ENCODE measurements around the gene SERPINB5. TPM values are rescaled to one million over a fixed set of nuclear protein-coding genes. Genes with fewer than 3 reads are reported as not detected.
"Not testable (repeated sequence)": the region's sequence is repeated elsewhere in the genome, so short reads cannot be mapped to it uniquely, and the experiment has no call there.

SERPINB5 gene
- polyA plus RNA-seq, 2 of the 4 experiments (the other 2 are of a cell fraction), result 0.08 to 0.12 TPM

- no peak for TF ChIP-seq HDAC2 (IDR thresholded peaks at IDR 0.05)
- TF ChIP-seq ZC3H11A (IDR thresholded peaks at IDR 0.05), result no peak
- no peak for TF ChIP-seq POLR2A (IDR thresholded peaks at IDR 0.05; ENCODE audit: low read length)
- no peak for TF ChIP-seq FOXS1 (CRISPR knock-in tag; IDR thresholded peaks at IDR 0.05)
- TF ChIP-seq CHD2 (IDR thresholded peaks at IDR 0.05; ENCODE audit: low read length, partially characterized antibody), result no peak
- no peak for TF ChIP-seq HOXB13 (CRISPR knock-in tag; IDR thresholded peaks at IDR 0.05; ENCODE audit: low read depth)
- no peak for TF ChIP-seq PHF8 (IDR thresholded peaks at IDR 0.05; ENCODE audit: borderline replicate concordance, low read depth)
- H3K4me2 ChIP-seq, result no peak overlapping the region
- ChIA-PET CTCF (no interaction called here), POLR2A (no interaction called here)
- no peak for ATAC-seq
- H3K9me3 ChIP-seq, result no peaks in the 10 kb centered on the region
- H3K27ac ChIP-seq, result no peak overlapping the region
- WGBS (ENCODE audit: missing lambda C conversion rate), result 90% methylated on average over 4 of the region's 4 CpGs
- no peak overlapping the region for H3K4me3 ChIP-seq
- peaks cover 17% of the 10 kb centered on the region for H3K4me1 ChIP-seq
- DNase-seq (ENCODE audit: low read depth in 1 of 2, low spot score in 1 of 2), result no peak
- FAIRE-seq, result no peak
These were observed 27.3 kb upstream of the SERPINB5 start for GRCh38 chr18:63449426-63449825.

- 56% methylated on average over 9 of the region's 9 CpGs for WGBS (ENCODE audit: missing lambda C conversion rate)
- Histone ChIP-seq H3K27ac (peak overlapping the region in 1 of 2 experiments; percentile 8; a peak in 1 of 6 replicates), H3K4me2 (no peak overlapping the region), H3K4me3 (no peak overlapping the region), H3K9me3 (no peaks in the 10 kb centered on the region), H3K4me1 (peaks cover 21% of the 10 kb centered on the region)
- no peak for FAIRE-seq
- POLR2A ChIA-PET, result no interaction called here
- CTCF ChIA-PET, result interaction anchor here (1.0 kb wide), 1 partner anchor 20 kb away, joined by 3 read pairs; no protein-coding TSS in a partner anchor
- TF ChIP-seq SREBF2 (IDR thresholded peaks at IDR 0.05), result no peak
- no peak for TF ChIP-seq BCL3 (IDR thresholded peaks at IDR 0.05)
- no peak for TF ChIP-seq HOXA7 (CRISPR knock-in tag; IDR thresholded peaks at IDR 0.05)
- no peak for TF ChIP-seq PHF8 (IDR thresholded peaks at IDR 0.05; ENCODE audit: borderline replicate concordance, low read depth)
- no peak for TF ChIP-seq JUN (IDR thresholded peaks at IDR 0.05)
- TF ChIP-seq CEBPB (IDR thresholded peaks at IDR 0.05), result no peak
- no peak for TF ChIP-seq NPAS2 (CRISPR knock-in tag; IDR thresholded peaks at IDR 0.05; ENCODE audit: borderline replicate concordance)
- TF ChIP-seq CHD4 (IDR thresholded peaks at IDR 0.05; ENCODE audit: borderline replicate concordance), result no peak
- no peak for TF ChIP-seq EHF (CRISPR knock-in tag; IDR thresholded peaks at IDR 0.05)
- TF ChIP-seq NFE2L2 (conservative IDR thresholded peaks at IDR 0.05; ENCODE audit: low read length), result no peak
- TF ChIP-seq RAD21 (conservative IDR thresholded peaks at IDR 0.05 in 1 of 2, IDR thresholded peaks at IDR 0.05 in 1 of 2), result no peak
- TF ChIP-seq HEYL (CRISPR knock-in tag; IDR thresholded peaks at IDR 0.05), result no peak
- no peak for TF ChIP-seq KDM1A (IDR thresholded peaks at IDR 0.05; ENCODE audit: low read depth)
- TF ChIP-seq FOXS1 (CRISPR knock-in tag; IDR thresholded peaks at IDR 0.05), result no peak
- no peak for TF ChIP-seq HES2 (IDR thresholded peaks at IDR 0.05)
- TF ChIP-seq MAX (IDR thresholded peaks at IDR 0.05), result no peak
- TF ChIP-seq EHMT2 (IDR thresholded peaks at IDR 0.05; ENCODE audit: low read depth), result no peak
- no peak for TF ChIP-seq PBX3 (IDR thresholded peaks at IDR 0.05)
- no peak for DNase-seq (ENCODE audit: low read depth in 1 of 2, low spot score in 1 of 2)
- no peak for ATAC-seq
These were observed 24.7 kb upstream of the SERPINB5 start for GRCh38 chr18:63451799-63452660.

GRCh38 chr18:63452751-63453150, 24.0 kb upstream of the SERPINB5 start:
- POLR2A ChIA-PET; CTCF ChIA-PET; H3K4me2 ChIP-seq; ATAC-seq; FAIRE-seq; DNase-seq (ENCODE audit: low read depth in 1 of 2, low spot score in 1 of 2); H3K4me3 ChIP-seq; H3K9me3 ChIP-seq: not testable (repeated sequence)
- Histone ChIP-seq H3K27ac (peak overlapping the region in 1 of 2 experiments; percentile 40; a peak in 1 of 6 replicates), H3K4me1 (peaks cover 21% of the 10 kb centered on the region)
- WGBS (ENCODE audit: missing lambda C conversion rate), result 94% methylated on average over 5 of the region's 5 CpGs

Data from A549 (cell line).